Measurements from ENCODE around the gene ARL8B.
"Not testable (repeated sequence)": the region's sequence is repeated elsewhere in the genome, so short reads cannot be mapped to it uniquely, and the experiment has no call there.

Gene ARL8B

DNA sequence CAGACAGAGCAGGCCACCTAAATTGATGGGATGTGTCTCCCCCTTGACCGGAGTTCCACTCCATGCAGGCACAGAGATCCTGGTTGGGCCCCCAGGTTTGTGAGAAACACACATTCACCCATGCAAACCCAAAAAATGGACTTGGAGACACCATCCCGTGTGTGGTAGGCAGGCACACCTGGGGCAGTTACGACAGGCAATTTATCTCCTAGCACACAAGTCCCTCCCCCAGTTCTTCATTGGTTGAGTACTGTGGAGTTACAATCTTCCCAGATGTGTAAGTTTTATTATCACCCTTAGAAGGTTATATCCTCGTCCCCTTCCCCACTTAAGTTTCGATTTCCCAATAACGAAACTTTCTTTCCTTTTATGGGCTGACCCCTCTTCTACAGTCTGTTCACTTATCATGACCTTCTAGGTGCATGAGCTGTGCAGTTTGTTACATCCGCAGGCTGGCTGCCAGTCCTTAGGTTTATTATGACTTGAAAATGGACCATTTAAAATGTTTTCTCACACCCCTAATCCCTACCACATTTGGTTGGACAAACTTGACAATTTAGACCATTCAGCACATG, 27.3 kb downstream of the ARL8B start:
- no peak for DNase-seq

DNA sequence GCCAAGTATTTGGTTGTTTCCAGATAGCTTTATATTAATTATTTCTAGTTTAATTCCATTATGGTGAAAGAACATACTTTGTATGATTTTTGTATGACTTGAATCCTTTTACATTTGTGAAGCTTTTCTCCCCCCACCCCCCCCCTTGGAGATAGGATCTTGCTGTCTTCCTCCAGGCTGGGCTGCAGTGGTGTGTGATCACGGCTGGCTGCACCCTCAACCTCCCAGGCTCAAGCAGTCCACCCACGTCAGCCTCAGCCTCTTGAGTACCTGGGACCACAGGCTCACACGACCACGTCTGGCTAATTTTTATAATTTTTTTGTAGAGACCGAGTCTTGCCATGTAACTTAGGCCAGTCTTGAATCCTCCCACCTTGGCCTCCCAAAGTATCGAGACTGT, 29.5 kb downstream of the ARL8B start:
- no peak for DNase-seq

DNA sequence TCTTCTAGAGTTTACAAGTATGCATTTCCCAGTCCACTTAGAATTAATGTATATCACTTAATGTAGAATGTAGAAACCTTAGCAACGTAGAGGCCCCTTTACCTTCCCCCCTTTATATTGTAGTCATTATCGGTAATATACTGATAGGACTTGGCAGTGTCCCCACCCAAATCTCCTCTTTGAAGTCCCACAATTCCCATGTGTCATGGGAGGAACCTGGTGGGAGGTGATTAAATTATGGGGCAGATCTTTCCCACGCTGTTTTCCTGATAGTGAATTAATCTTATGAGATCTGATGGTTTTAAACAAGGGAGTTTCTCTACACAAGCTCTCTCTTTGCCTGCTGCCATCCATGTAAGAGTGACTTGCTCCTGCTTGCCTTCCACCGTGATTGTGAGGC, 31.0 kb downstream of the ARL8B start:
- DNase-seq: no peak

DNA sequence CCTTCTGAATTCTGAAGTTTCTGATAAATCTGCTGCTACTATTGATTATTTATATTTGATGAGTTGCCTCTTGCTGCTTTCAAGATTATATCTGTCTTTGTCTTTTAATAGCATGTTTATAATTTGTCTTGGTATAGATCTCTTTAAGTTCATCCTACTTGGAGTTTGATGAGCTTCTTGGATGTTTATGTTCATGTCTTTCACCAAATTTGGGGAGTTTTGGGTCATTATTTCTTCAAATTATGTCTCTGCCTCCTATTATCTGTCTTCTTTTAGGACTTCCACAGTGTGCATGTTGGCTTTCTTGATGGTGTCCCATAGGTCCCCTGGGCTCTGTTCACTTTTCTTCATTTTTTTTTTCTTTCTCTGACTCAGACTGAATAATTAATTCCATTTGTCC, 33.1 kb downstream of the ARL8B start:
- DNase-seq: no peak

DNA sequence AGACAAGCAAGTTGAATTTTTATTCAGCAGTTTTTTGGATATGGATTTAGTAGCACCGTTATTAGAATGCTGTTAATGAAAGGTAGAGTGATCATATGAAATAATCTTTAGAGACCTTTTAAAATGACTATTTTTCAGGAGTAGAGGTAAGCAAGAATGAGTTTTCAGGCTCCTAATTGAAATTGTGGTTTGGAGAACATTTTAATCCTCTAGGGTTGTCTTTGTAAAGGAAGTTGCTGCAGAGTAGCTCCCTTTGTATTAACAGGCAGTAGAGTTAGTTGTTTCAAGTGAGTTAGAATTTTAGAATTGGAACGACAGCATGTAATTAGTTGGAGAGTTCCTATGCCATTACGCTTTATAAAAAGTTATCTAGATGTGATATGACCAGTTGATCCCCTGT, 38.2 kb downstream of the ARL8B start:
- no peak for DNase-seq

GRCh38 chr3:5160940-5161858, 39.1 kb downstream of the ARL8B start:
- peak; percentile 66 for DNase-seq

DNA sequence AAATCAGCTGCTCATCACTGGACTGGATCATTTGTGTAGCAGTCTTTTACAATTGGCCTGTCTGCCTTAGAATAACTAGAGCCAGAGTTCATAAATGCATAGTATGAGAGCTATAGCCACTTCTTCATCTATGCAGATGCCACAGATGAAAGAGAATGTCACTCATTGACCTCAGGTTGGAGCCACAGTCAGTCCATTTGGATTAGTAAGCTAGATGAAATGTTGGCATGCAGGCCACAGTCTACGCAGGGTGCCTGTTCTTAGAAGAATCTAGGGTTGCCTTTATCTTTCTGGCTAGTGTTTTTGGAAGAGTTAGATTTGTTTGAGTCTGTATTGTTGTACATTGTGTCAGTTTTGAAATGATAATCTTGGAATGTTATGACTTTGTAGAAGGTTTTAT, 40.0 kb downstream of the ARL8B start:
- no peak for DNase-seq

DNA sequence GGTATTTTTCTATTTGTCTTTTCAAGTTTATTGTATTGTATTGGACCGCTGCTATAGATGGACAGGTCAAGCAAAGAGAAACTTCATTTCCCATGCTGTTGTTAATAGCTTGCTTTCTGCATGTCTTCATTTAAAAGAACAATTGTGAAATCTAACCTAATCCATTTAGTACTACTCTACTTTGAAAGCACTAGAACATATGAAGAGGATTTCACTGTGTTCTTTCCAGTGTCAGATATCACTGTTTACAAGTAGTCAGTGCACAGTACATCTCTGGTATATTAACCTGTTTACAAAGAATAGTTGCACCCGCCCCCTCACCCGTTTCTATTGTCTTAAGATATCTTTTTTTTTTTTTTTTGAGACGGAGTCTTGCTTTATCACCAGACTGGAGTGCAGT, 43.6 kb downstream of the ARL8B start:
- DNase-seq: peak; percentile 14

GRCh38 chr3:5166846-5167245, 44.8 kb downstream of the ARL8B start:
- DNase-seq: no peak

GRCh38 chr3:5168110-5168509, 46.0 kb downstream of the ARL8B start:
- no peak for DNase-seq

- no peak for DNase-seq
Observed at GRCh38 chr3:5169807-5170206, 47.7 kb downstream of the ARL8B start.

DNA sequence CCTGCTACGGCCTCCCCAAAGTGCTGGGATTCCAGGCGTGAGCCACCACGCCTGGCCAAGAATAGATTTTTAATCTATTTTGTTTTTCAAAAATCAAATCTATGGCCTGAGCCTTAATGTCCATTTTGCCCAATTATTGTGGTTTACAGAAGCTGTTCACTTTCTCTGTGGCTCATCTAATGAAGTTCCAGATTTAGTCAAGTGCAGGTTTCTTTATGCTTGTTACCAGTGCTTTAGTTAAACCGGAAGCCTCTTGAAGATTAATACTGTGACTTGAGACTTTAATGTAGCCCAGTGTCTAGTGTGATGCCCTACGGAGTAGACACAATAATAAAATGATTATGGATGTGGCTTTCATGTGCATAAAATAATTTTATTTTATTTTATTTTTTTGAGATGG, 48.9 kb downstream of the ARL8B start:
- no peak for DNase-seq

DNA sequence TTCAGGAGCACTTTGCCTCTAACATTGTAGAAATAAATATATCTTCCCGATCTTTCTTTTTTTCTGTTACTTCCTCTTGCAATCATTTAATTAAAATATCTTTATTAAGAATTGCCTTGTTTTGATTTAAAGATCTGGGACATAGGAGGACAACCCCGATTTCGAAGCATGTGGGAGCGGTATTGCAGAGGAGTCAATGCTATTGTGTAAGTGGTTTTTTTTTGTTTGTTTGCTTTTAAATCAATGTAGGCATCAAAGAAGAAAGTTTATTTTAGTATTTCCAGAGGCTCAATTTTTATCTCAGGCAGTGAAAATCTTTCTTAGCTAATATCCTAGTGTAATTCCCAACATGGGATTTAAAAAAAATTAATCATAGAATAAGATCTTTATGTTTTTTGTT, 49.9 kb downstream of the ARL8B start:
- DNase-seq: no peak

GRCh38 chr3:5179036-5179435, 56.9 kb downstream of the ARL8B start:
- not testable (repeated sequence) for DNase-seq

DNA sequence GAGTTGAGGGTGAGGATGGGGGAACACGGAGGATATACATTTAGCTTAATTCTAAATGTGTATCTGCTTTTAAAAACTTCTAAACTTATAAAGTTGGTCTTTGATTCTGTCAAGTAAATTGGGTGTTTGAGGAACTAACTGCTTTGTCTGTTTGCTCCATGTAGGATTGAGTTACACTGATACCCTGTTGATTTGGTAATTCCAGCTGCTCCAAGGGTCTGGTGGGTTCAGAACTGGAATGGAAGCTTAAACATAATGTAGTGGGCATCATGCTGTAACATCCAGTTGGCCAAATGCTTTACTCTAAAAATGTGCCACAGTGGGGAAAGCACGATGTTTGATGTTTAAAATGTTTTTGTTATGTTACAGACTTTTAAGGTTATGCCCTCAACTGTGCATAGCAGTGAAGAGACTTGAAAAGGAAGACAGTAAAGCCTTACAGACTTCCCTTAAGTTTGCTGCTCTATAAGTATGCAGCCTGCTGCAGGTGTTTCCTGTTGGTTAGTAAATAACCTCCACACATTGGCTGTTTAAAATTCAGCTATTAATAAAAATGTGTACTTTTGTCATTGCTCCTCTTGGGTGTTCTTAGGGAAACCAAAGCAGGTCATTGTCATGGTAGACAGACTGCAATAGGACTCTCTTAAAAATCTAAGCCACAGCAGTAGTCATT, 59.5 kb downstream of the ARL8B start:
- no peak for DNase-seq

DNA sequence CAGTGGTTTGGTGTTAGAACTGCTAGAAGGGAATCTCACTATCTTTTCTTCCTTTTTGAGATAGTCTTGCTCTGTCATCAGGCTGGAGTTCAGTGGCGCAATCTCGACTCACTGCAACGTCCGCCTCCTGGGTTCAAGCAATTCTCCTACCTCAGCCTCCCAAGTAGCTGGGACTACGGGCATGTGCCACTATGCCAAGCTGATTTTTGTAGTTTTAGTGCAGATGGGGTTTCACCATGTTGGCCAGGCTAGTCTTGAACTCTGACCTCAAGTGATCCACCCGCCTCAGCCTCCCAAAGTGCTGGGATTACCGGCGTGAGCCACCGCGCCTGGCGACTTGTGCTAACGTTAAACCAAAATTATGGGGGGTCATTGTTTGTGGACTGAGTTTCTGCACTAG, 61.6 kb downstream of the ARL8B start:
- DNase-seq: not testable (repeated sequence)

DNA sequence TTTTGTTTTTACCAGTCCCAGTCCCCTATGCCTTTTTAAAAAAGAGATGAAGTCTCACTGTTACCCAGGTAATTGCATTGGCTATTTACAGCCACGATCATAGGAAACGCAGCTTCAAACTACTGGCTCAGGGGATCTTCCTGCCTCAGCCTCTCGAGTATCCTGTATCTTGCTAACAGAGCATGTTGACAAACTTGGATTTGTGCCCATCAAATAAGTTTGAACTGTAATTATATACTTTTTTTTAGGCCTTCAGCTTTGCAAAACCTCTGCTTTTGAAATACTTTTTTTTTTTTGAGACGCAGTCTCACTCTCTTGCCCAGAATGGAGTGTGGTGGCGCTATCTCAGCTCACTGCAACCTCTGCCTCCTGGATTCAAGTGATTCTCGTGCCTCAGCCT, 62.4 kb downstream of the ARL8B start:
- no peak for DNase-seq

DNA sequence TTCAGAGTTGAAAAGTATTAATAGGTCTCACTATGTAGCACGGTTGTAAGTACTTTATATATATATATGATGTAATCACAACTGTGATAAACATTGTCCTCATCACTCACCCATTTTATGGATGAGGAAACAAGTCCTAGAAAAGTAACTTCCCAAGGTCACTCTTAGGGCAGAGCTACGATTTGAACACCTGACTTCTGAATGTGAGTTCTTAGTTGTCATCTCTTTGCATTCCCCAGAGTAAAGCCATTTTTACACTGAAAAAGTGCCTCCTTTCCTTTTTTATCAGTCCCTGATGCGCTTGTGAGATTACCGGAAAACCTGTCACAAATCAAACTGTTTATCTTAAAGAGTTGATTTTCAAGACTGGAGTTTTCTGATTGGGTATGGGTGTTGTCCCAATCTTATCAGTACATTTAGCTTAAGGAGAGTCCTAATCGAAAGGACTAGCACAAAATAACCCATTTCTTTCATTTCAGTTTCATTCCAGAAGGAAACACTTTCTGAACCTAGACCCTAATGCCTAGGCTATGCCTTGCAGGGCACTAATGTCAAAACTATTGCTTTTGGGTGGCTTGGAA, 63.1 kb downstream of the ARL8B start:
- DNase-seq: no peak

- DNase-seq: no peak
Observed at GRCh38 chr3:5186089-5186857, 64.2 kb downstream of the ARL8B start.

DNA sequence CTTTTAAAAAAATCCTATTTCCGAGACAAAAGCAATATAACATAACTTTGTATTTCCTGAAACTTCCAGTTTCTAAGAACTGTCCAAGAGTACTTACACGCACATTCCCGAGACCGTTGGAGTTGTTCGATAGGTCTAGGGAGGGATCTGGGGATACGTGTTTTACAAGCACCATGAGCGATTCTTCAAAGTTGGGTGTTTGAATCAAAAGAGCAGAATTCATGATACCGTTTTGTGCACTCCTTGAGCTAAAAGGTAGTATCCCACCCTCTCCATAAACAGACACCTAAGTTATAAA, 64.7 kb downstream of the ARL8B start:
- no peak for DNase-seq

DNA sequence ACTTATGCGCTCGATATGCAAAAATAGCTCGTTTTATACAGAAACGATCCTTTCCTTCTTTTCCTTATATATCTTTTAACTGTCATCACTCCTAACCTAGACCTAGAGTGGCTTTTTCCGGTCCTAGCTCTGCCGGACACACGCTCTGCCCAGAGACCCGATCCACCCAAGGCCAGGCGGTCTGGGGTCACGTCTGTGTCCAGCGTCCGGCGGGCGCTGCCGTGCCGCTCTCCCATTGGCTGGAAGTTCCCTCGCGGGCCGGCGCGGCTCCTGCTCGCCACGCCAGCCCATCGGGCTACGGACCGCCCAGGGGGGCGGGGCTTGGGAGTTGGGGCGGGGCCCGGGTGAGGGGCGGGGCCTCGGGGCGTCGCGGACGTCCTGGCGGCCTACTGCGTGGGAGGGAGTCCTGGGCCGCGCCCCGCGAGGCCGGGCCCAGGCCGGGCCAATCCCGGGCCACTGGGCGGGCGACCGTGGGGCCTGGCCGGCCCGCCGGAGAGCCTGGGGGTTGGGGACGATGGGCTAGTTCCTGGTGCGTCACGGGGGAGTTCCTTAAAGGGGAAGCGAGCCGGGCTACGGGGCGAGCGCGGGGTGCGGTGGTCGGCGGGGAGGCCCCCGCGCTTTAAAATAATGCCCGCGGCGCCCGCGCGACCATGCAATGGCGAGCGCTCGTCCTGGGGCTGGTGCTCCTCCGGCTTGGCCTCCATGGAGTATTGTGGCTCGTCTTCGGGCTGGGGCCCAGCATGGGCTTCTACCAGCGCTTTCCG, 65.2 kb downstream of the ARL8B start, which contains the start of gene EDEM1:
EDEM1 (plus strand) TSS at position 552 of the 764 bp plus-strand sequence; CDS start at position 651, 99 bp downstream.
- DNase-seq: peak; percentile 91

- DNase-seq: peak; percentile 32
Observed at GRCh38 chr3:5187920-5188418, 65.9 kb downstream of the ARL8B start.
